HepG2 (cell line): ENCODE measurements around the gene SRC. TPM values are rescaled to one million over a fixed set of nuclear protein-coding genes. Genes with fewer than 3 reads are reported as not detected.

ENCODE experiments used
- ATAC-seq: fragments of 200-7000 bp; cut with Tn5 transposase; 3 replicates; pipeline ENCODE4 v1.9.1; 2020; ENCODE audit warnings: mild to moderate bottlenecking, moderate library complexity
- BruUV-seq: library from RNA; stranded (reverse); fragments of 400-500 nt; replicated peaks from 2 replicates; lab custom pipeline; 2021; lab: Mats Ljungman, UMichigan
- CTCF ChIA-PET: fragments of 300-600 bp; formaldehyde crosslinking; extraction: SDS; loops from one replicate; lab custom pipeline; 2021; ENCODE audit warnings: low total read pairs, inconsistent platforms, low intra/inter-chr PET ratio; lab: Yijun Ruan, JAX
- POLR2A ChIA-PET: fragments of 350-600 bp; sonication (Branson Sonifier 250); formaldehyde crosslinking; loops from one replicate; lab custom pipeline; 2020; ENCODE audit warnings: antibody characterized with exemption, inconsistent platforms; lab: Yijun Ruan, JAX
- DNase-seq: peaks from one replicate; pipeline ENCODE4 v3.0.0-alpha.2; 2015; ENCODE audit warnings: low spot score
- FAIRE-seq: peaks from 3 replicates; lab custom pipeline; 2011; peaks lifted over from hg19 to GRCh38; lab: Jason Lieb, UNC
- H2AFZ ChIP-seq: one replicate; pipeline ENCODE4 v1.6.1; 2011; ENCODE audit warnings: low read length, inconsistent platforms
- H3K27ac ChIP-seq: fragments of 300-600 bp; 3 replicates; pipeline ENCODE4 v1.8.0; 2011; ENCODE audit warnings: mixed run types, mild to moderate bottlenecking, mixed read lengths, low read length, inconsistent platforms; ENCODE audit not compliant: insufficient read depth; ENCODE audit errors: extremely low read length
- H3K27me3 ChIP-seq, 2 experiments: fragments of 200-600 bp in 1 of 2; 2 replicates in 1 of 2; 3 replicates in 1 of 2; pipeline versions ENCODE4 v1.6.0 to v1.8.0; 2011; ENCODE audit warnings: low read length in 2 of 2, mild to moderate bottlenecking in 2 of 2, moderate library complexity in 2 of 2, inconsistent platforms in 1 of 2; ENCODE audit not compliant: insufficient read depth in 2 of 2, control insufficient read depth in 1 of 2
- H3K36me3 ChIP-seq, 2 experiments: fragments of 200-600 bp in 1 of 2; replicated peaks in 1 of 2; 2 replicates in 1 of 2; 3 replicates in 1 of 2; pipeline versions ENCODE4 v1.5.1 to v1.8.0; 2011; ENCODE audit warnings: low read length in 2 of 2, inconsistent platforms in 1 of 2; ENCODE audit not compliant: insufficient read depth in 2 of 2, control insufficient read depth in 1 of 2
- H3K4me1 ChIP-seq: 2 replicates; pipeline ENCODE4 v1.5.1; 2012; ENCODE audit warnings: low read length, inconsistent platforms; ENCODE audit not compliant: insufficient read depth
- H3K4me2 ChIP-seq: 2 replicates; pipeline ENCODE4 v1.6.0; 2011; ENCODE audit warnings: low read depth, low read length, inconsistent platforms
- H3K4me3 ChIP-seq, 3 experiments: fragments of 200-600 bp in 1 of 3; sonication (generic), shearing (Covaris generic) in 1 of 3; replicated peaks in 1 of 3; 2 replicates each; pipeline ENCODE4 v1.5.1; 2011 to 2016; ENCODE audit warnings: low read length in 3 of 3, inconsistent platforms in 2 of 3, low read depth in 2 of 3, mild to moderate bottlenecking in 2 of 3, control low read depth in 1 of 3, mixed read lengths in 1 of 3; ENCODE audit not compliant: insufficient read depth in 1 of 3
- H3K79me2 ChIP-seq: one replicate; pipeline ENCODE4 v1.6.1; 2011; ENCODE audit warnings: low read length, inconsistent platforms; ENCODE audit not compliant: insufficient read depth
- H3K9ac ChIP-seq: 2 replicates; pipeline ENCODE4 v1.6.0; 2011; ENCODE audit warnings: mild to moderate bottlenecking, low read depth, low read length, inconsistent platforms; ENCODE audit not compliant: insufficient read depth
- H3K9me3 ChIP-seq: 2 replicates; pipeline ENCODE4 v1.5.1; 2012; ENCODE audit warnings: mild to moderate bottlenecking, low read length
- H4K20me1 ChIP-seq: 2 replicates; pipeline ENCODE4 v1.6.0; 2011; ENCODE audit warnings: inconsistent platforms, mild to moderate bottlenecking, low read length, moderate library complexity; ENCODE audit not compliant: insufficient read depth
- AGO2 ChIP-seq: fragments of 200-400 bp; formaldehyde crosslinking; optimal IDR thresholded peaks from 2 replicates; pipeline ENCODE3; 2017; ENCODE audit warnings: mild to moderate bottlenecking, low read depth, low read length, moderate library complexity
- BRCA1 ChIP-seq: sonication (generic); formaldehyde crosslinking; IDR thresholded peaks from 2 replicates; pipeline ENCODE4 v1.4.0; 2020; ENCODE audit warnings: missing genetic modification reagents
- CCDC6 ChIP-seq: sonication (generic); formaldehyde crosslinking; IDR thresholded peaks from 2 replicates; pipeline ENCODE4 v1.8.1; 2022; ENCODE audit warnings: mild to moderate bottlenecking, missing genetic modification reagents, moderate library complexity
- FOXO1 ChIP-seq: sonication (generic); formaldehyde crosslinking; IDR thresholded peaks from 2 replicates; pipeline ENCODE4 v1.4.0; 2020; ENCODE audit warnings: missing genetic modification reagents
- HIVEP1 ChIP-seq: sonication (generic); formaldehyde crosslinking; IDR thresholded peaks from 2 replicates; pipeline ENCODE4 v1.4.0; 2020; ENCODE audit warnings: mild to moderate bottlenecking, missing genetic modification reagents
- RBM22 ChIP-seq: fragments of 200-400 bp; formaldehyde crosslinking; optimal IDR thresholded peaks from 2 replicates; pipeline ENCODE3; 2017; ENCODE audit warnings: mild to moderate bottlenecking, low read length, moderate library complexity
- REST ChIP-seq, 2 experiments: IDR thresholded peaks; 2 replicates each; pipeline ENCODE4 v1.6.1; 2011 to 2012; ENCODE audit warnings: low read length in 2 of 2, borderline replicate concordance in 1 of 2, low read depth in 1 of 2, mild to moderate bottlenecking in 1 of 2, moderate library complexity in 1 of 2
- SIN3B ChIP-seq: fragments of 150-350 bp; IDR thresholded peaks from 2 replicates; pipeline ENCODE4 v1.6.1; 2014; ENCODE audit warnings: low read length
- SMC3 ChIP-seq: IDR thresholded peaks from 2 replicates; pipeline ENCODE4 v1.6.1; 2011; ENCODE audit warnings: low read length, improper control_type of control experiment
- SMYD3 ChIP-seq: sonication (generic); formaldehyde crosslinking; IDR thresholded peaks from 2 replicates; pipeline ENCODE4 v1.8.1; 2023; ENCODE audit warnings: mild to moderate bottlenecking, missing genetic modification reagents
- SPEN ChIP-seq: sonication (generic); formaldehyde crosslinking; IDR thresholded peaks from 2 replicates; pipeline ENCODE4 v1.5.1; 2020; ENCODE audit warnings: low read depth, mild to moderate bottlenecking, missing genetic modification reagents
- ZFP62 ChIP-seq: sonication (generic); formaldehyde crosslinking; IDR thresholded peaks from 2 replicates; pipeline ENCODE4 v1.4.0; 2020; ENCODE audit warnings: missing genetic modification reagents
- ZMYM3 ChIP-seq: sonication (generic); formaldehyde crosslinking; IDR thresholded peaks from 2 replicates; pipeline ENCODE4 v1.5.1; 2020; ENCODE audit warnings: mild to moderate bottlenecking, missing genetic modification reagents
- ZNF138 ChIP-seq: sonication (generic); formaldehyde crosslinking; IDR thresholded peaks from 2 replicates; pipeline ENCODE4 v1.5.0; 2020; ENCODE audit warnings: mild to moderate bottlenecking, low read depth, missing genetic modification reagents
- ZNF296 ChIP-seq: sonication (generic); formaldehyde crosslinking; conservative IDR thresholded peaks from 2 replicates; pipeline ENCODE4 v1.5.0; 2020; ENCODE audit warnings: mild to moderate bottlenecking, missing genetic modification reagents
- ZNF547 ChIP-seq: sonication (generic); formaldehyde crosslinking; IDR thresholded peaks from 2 replicates; pipeline ENCODE4 v1.5.1; 2020; ENCODE audit warnings: mild to moderate bottlenecking, missing genetic modification reagents
- ZNF629 ChIP-seq: sonication (generic); formaldehyde crosslinking; conservative IDR thresholded peaks from 2 replicates; pipeline ENCODE4 v1.5.0; 2020; ENCODE audit warnings: missing genetic modification reagents
- ZNF768 ChIP-seq: sonication (generic); formaldehyde crosslinking; IDR thresholded peaks from 2 replicates; pipeline ENCODE4 v1.4.0; 2020; ENCODE audit warnings: missing genetic modification reagents
- ZNF883 ChIP-seq: sonication (generic); formaldehyde crosslinking; IDR thresholded peaks from 2 replicates; pipeline ENCODE4 v1.5.1; 2020; ENCODE audit warnings: mild to moderate bottlenecking, missing genetic modification reagents; ENCODE audit errors: not compliant biosample characterization
- WGBS: methylation state at CpG from one replicate; pipeline ENCODE4 v1.1.6; 2017; ENCODE audit warnings: low lambda C conversion rate; 5-methylcytosine and 5-hydroxymethylcytosine counted together
- in situ Hi-C: cut with HindIII; loops from 2 replicates; pipeline ENCODE4 v1.10.0; 2017; ENCODE audit warnings: low pct_unique_long_range_greater_than_20kb; ENCODE audit not compliant: extremely low pct_ligation_motif_present
- intact Hi-C: fragments of 100-400 bp; cut with micrococcal nuclease; formaldehyde crosslinking; loops from one replicate; pipeline ENCODE4 v1.10.0; 2022; ENCODE audit not compliant: unreplicated experiment
- polyA plus RNA-seq, 8 experiments: library from polyadenylated mRNA; depleted of rRNA in 3 of 8; stranded (reverse) in 7 of 8; unstranded in 1 of 8; fragments of >200 nt; fragmentation: Illumina TruSeq in 4 of 8; extraction: Trizol in 4 of 8; gene quantifications; 2 replicates each; pipeline versions ENCODE4 v1.2.1 to v1.2.3, GENCODE V29; 2011 to 2016; ENCODE audit warnings: low read depth in 4 of 8, missing spikeins in 1 of 8, mixed read lengths in 1 of 8; ENCODE audit not compliant: insufficient read depth in 1 of 8
- total RNA-seq, 5 experiments: library from RNA; depleted of rRNA; stranded (reverse); fragments of >200 nt; fragmentation: Illumina TruSeq; extraction: Trizol; gene quantifications; 2 replicates each; pipeline ENCODE4 v1.2.3, GENCODE V29; 2016; ENCODE audit warnings: low read depth in 1 of 5

SRC gene
- total and polyA plus RNA-seq, 2 of the 13 experiments (the other 11 are each of a cell fraction or from before 2014, with no cell fraction given) = 54.7 to 192 TPM

DNA sequence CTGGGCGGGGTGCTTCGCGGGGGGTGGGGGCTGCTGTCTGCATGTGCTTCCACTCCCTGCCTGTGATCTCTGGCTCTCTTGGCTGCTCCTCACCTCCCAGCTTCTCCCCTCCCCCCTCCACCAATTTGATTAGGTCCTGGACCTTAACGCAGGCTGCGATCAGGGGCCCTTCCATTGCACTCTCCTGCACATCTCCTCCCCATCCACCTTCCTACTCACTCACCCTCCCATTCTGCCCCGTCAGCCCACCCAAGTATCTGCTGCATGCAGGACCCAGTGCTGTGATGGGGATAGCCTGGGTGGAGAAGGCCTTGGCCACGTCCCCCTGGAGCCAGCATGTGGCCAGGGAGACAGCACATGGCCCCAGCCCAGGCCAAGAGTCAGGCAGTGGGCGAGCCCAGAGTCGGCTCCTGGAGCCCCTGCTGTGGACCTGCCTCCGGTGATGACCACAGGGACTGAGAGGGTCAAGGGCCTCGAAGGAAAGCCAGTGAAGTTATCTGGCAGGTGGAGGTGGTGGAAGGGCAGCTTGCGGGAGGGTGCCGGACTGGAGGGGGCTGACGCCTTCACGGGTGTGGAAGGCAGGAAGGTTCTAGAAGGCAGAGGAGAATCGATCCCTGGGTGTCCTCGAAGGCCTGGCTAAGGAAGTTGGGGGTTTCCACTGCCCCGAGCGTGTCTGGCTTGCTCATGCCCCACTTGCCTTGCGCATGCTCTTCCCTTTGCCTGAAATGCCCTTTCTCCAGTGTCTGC lies 40.7 kb downstream of the SRC start (continued):
- TF ChIP-seq FOXO1 (0 out of 2 replicates have a peak, but pooled peaks have one; percentile 8), ZFP62 (CRISPR knock-in tag) (no peak), SPEN (0 out of 2 replicates have a peak, but pooled peaks have one; percentile 24), AGO2 (peak; percentile 36), ZNF138 (CRISPR knock-in tag) (no peak)

- no peak for DNase-seq
- FAIRE-seq = peak; percentile 30
Measured at GRCh38 chr20:37387519-37388269, 41.8 kb downstream of the SRC start.

More at GRCh38 chr20:37387519-37388269, 41.8 kb downstream of the SRC start:
- POLR2A ChIA-PET = no interaction called here
- 97% methylated on average over 12 of the region's 13 CpGs for WGBS
- TF ChIP-seq ZMYM3 (CRISPR knock-in tag) = 0 out of 2 replicates have a peak, but pooled peaks have one; percentile 39
- no peak for TF ChIP-seq ZNF296 (CRISPR knock-in tag)
- peak; percentile 12; the same call in 1 of the 2 replicates for TF ChIP-seq HIVEP1 (CRISPR knock-in tag)
- no peak for TF ChIP-seq ZNF547
- no peak for TF ChIP-seq ZNF883 (CRISPR knock-in tag)
- no peak for TF ChIP-seq CCDC6
- no peak for TF ChIP-seq SMYD3 (CRISPR knock-in tag)
- no peak for TF ChIP-seq BRCA1 (CRISPR knock-in tag)
- TF ChIP-seq SIN3B = no peak
- TF ChIP-seq RBM22 = peak; percentile 85
- TF ChIP-seq REST (IDR thresholded peaks at IDR 0.05; ENCODE audit: borderline replicate concordance in 1 of 2, low read depth in 1 of 2, low read length in 2 of 2) = no peak
- TF ChIP-seq ZNF629 = peak; percentile 92
- TF ChIP-seq ZNF768 = 0 out of 2 replicates have a peak, but pooled peaks have one; percentile 7
- TF ChIP-seq SMC3 = no peak
- ATAC-seq = no peak
- Histone ChIP-seq H4K20me1 (peaks cover 5% of the 10 kb centered on the region; the same call in 1 of the 2 replicates), H3K27me3 (no peaks in the 10 kb centered on the region), H3K9me3 (no peaks in the 10 kb centered on the region), H3K9ac (no peak overlapping the region), H3K27ac (no peak overlapping the region), H3K4me3 (no peak overlapping the region), H3K4me2 (no peak overlapping the region), H2AFZ (no peak overlapping the region), H3K79me2 (no peaks in the 10 kb centered on the region), H3K36me3 (peaks cover 42 to 51% of the 10 kb centered on the region in 2 experiments), H3K4me1 (peaks cover 32% of the 10 kb centered on the region)
- intact Hi-C loops (no loop called here), in situ Hi-C loops (loop anchor here (5.0 kb wide), 1 partner anchor 115 kb away; no protein-coding TSS in a partner anchor)
- TSS peak; percentile 24 for BruUV-seq
- CTCF ChIA-PET = no interaction called here
